COLO668 (cell line): ENCODE results near the gene SEMA6A.
A peak's percentile ranks its signal among the peaks of the same experiment; 100 is the strongest.

Experiments
- DNase-seq: peaks from one replicate; lab custom pipeline; 2025; ENCODE audit not compliant: unreplicated experiment; lab: John Stamatoyannopoulos, UW

Gene SEMA6A

GRCh38 chr5:116577064-116577788, 2.6 kb upstream of the SEMA6A start:
- no peak for DNase-seq

DNA sequence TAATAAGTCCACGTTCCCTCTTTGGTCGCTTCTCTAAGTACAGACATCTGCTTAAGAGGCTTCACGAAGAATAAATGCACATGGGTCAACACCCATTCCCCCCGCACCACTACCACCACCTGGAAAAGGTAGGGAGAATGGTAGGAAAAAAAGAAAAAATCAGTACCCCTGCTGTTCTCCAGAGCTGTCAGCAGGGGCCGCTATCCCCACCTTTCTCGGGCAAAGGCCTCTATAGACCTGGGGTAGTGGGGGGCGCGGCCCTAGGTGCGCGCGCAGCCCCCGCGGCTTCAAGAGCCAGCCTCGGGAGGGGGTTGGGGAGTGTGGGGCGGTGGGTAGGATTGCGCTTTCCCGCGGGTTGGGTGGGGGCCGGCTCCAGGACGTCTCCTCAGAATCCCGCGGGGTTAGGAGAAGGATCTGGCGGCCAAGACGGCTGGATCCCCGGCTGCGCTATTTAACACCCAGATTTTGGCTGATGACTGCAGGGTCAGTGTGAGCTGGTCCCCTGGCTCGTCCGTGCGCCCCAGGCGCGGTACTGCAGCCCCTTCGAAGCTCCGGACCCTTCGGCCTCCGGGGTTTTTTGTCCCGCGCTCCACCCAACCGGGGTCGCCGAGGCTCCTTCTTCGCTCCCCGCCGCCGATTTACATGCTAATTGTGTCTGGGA, 1.6 kb upstream of the SEMA6A start:
- DNase-seq = peak; percentile 58

GRCh38 chr5:116575326-116576052, 866 bp upstream of the SEMA6A start:
- peak; percentile 10 for DNase-seq

- peak; percentile 59 for DNase-seq
Observed at GRCh38 chr5:116573702-116574366, 789 bp downstream of the SEMA6A start.

GRCh38 chr5:116573279-116573701, 1.3 kb downstream of the SEMA6A start:
- peak; percentile 63 for DNase-seq

DNA sequence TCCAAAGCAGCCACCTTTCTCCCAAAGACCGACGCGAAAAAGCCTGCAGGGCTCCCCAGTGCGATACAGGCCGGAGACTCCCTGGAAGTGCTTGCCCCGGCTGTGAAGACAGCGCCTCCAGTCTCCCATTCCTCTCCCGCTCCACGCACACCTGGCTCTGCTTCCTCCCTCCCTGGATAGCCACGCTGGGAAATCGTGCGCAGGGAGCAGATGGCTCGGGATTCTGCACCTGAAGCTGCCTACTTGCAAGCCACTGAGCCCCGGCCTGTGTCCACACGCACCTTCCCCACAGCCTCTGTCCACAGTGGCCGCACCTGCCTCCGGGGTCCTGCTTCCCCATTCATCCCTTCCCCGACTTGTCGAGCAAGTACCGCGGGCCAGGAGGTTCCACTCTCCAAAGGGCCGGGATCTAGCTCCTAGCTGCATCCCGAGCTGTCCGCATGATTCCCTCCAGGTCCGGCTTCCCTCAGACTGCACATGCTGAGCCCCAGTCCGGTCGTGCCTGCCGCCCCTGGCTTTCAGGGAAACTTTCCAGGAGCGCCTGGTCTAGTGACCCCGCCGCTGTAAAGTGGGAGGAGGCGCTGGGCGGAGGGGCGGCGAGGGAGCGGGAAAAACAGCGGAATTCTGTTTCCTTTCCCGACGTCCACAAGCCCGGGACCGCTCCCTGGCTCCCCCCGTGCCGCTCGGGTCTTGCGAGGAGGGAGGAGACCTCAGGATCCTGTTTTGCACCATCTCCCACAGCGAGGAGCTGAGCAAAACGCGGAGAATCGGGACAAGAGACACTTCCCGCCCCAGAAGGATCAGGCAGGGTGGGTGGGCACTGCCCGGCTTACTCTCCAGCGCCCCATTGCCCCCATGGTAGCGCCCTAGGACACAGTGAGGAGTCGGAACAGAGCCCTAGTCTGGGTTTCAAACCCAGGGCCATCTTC, 2.0 kb downstream of the SEMA6A start:
- DNase-seq = peak; percentile 73

GRCh38 chr5:116571568-116572349, 2.9 kb downstream of the SEMA6A start:
- DNase-seq = no peak

DNA sequence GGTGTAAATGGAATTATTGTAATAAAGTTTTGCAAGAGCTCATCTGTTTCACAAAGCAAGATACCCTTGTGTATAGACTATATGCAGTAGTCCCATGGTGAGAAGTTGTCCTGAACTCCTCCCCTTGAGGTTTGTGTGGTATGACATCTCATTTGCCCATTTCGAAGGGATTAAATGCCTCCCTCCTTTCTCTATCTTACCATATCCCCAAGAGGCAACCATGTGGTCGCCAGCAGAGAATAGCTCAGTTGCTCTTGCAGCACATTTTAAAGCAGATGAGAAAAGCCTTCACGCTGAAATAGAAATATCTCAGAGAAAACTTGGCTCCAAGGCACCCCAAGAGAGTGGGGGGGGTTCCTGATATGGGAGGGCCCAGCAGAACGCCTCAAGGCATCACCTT, 4.6 kb downstream of the SEMA6A start:
- no peak for DNase-seq

- no peak for DNase-seq
Observed at GRCh38 chr5:116567106-116567505, 7.5 kb downstream of the SEMA6A start.

DNA sequence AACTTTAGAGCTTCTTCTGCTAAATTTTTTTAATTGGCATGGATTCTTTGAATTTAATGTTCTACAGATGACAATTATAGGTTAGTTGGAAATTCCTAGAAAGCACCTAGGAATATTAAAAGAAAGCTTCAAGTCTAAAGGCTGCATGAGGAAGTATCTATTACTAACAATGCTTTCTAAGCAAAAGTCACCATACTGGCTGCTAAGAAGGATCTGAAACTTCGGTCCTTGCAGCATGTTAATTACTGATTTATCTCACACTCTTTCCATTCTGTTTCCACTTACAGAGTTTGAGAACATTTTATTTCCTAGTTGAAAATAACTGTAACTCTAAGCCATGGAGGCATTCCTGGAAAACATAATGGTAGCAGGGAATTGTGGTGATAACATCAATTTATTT, 8.4 kb downstream of the SEMA6A start:
- no peak for DNase-seq

DNA sequence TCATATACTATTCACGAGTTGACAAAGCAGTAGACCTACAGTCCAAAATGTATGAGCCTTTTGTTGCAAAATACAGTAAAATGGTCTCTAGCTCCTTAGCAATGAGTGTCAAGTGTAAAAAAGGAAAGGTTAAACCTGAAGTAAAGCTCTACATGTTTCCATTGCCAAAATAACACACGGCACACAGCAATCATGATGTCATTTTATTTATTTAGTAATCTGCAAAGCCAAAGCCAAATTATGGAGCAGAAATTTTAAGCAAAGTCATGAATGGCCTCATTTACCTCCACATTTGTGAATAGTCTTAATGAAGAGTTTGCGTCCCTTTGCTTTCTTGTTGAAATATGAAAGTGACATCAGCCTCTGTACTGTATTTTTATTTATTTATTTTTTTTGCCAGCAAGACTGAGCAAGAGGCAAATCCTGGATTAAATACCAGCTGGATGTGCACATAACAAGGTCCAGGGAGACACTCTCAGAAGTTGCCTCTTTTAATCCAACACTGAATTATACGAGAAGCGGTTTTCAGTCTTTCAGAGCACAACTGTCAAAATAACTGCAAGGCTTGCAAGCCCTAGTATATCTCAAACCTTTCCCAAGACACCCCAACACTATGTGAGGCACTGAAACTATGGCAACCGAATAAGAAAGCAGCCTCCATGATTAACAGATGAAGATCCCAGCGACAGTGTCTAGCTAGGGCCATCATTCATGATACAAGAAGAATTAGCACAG, 9.7 kb downstream of the SEMA6A start:
- no peak for DNase-seq

GRCh38 chr5:116564312-116564711, 10.3 kb downstream of the SEMA6A start:
- no peak for DNase-seq

DNA sequence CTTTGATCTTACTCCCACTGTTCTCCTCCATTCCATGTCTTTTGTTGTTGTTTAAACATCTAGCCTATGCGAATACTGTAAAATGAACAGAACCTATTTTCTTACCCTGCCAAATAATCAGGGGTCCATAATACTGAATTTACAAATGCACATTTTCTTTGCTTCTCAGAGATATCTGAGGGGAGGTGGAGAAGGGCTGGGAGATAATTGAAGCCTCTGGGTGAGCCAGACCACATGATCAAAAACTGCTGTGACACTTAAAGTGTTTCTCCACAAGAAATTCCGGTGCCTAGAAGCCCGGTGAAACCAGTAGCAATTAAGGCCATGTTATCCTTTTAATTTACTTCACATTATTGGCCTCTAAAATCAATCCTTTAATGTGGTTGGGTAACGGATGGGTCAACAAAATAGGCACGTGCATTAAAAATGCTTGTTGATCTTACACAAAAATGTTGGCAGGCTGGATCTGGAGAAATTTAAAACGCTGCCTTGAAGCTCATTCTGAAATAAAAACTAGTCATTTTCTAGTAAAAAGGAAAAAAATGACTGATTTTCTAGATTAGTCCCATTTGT, 10.8 kb downstream of the SEMA6A start:
- DNase-seq = no peak

GRCh38 chr5:116562669-116563068, 12.0 kb downstream of the SEMA6A start:
- DNase-seq = no peak

DNA sequence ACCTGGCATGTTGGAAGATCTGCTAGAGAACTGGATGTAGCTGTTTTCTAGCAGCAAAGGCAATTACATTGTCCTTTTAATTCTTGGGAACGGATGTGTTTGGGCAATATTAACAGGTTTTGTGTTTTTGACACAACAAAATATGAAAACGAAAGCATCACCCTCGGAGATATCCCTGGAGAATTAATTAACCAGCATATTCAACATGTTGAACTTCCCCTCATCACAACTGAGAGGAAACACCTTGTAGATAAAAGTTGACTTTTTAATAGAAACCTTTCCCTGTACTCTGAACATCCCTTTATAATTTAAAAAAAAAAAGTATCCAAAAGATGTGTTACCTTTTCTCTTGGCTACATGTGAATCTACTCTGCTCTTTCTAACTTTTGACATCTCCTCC, 13.0 kb downstream of the SEMA6A start:
- DNase-seq = no peak

DNA sequence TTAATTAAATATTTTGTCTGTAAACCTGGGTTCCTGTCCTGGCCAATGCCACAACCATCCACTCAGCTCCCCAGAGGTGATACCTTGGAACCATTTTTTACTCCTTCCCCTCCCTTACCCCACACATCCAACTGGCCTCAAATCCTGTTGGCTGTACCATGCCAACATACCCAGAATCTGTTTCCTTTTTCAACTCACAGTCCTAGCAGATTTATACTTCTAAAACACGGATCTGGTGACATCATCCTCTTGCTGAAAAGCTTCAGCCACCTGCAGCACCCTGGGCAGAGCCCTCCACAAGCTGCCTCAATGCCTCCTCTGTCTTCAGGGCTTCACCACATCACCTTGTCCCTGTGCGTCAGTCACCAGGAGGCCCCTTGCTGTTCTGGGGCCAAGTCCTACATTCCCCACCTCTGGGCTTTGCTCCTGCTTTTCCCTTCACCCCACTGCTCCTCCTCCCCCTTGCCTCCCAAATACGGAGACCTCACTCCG, 14.9 kb downstream of the SEMA6A start:
- no peak for DNase-seq

DNA sequence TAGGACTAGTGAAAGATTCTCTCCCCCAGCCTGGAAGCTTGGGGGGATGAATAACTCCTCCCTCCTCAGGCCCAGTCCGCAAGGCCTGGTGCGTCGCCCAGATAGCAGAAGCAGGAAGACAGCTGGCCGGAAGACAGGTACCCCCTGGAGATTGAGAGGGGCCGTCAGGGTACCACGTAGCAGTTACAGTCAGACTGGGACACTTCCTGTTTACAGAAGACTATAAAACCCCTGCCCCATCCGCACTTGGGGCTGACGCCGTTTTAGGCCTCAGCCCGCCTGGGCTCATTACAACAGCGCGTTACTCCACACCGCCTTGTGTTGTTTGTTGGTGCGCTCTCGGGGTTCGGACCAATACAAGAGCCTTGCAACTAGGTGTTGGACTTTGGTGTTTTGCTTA, 15.4 kb downstream of the SEMA6A start:
- no peak for DNase-seq

GRCh38 chr5:116557669-116558271, 16.9 kb downstream of the SEMA6A start:
- DNase-seq = no peak
